Erythroblast (primary cell): ENCODE data around the gene PARD6A.

Experiments
- GATA1 ChIP-seq: IDR thresholded peaks from 2 replicates; pipeline ENCODE4 v1.6.1; 2011; ENCODE audit warnings: low read depth, mild to moderate bottlenecking, control low read depth, low read length, moderate library complexity
- POLR2A ChIP-seq: IDR thresholded peaks from 2 replicates; pipeline ENCODE4 v1.6.1; 2011; ENCODE audit warnings: mild to moderate bottlenecking, low read length

- TF ChIP-seq POLR2A (no peak), GATA1 (no peak)
Observed at GRCh38 chr16:67647111-67647651, 13.6 kb upstream of the PARD6A start.
